Measurements from ENCODE around the gene ANGPTL5.

The ANGPTL5 gene

GRCh38 chr11:101944923-101945322, 28.6 kb upstream of the ANGPTL5 start:
- TF ChIP-seq CTCF (IDR thresholded peaks at IDR 0.05; ENCODE audit: low read depth, low read length, missing control alignments): no peak
- DNase-seq (ENCODE audit: extremely low read depth, low read depth): no peak
- H3K4me3 ChIP-seq (replicated peaks; ENCODE audit: low read depth, low read length): no peak overlapping the region

- H3K4me3 ChIP-seq (replicated peaks; ENCODE audit: low read depth, low read length): no peak overlapping the region
- TF ChIP-seq CTCF (IDR thresholded peaks at IDR 0.05; ENCODE audit: low read depth, low read length, missing control alignments): no peak
- DNase-seq (ENCODE audit: extremely low read depth, low read depth): no peak
These were observed 24.7 kb upstream of the ANGPTL5 start for GRCh38 chr11:101940901-101941520.

GRCh38 chr11:101931692-101932091, 15.4 kb upstream of the ANGPTL5 start:
- DNase-seq (ENCODE audit: extremely low read depth, low read depth): no peak
- no peak for TF ChIP-seq CTCF (IDR thresholded peaks at IDR 0.05; ENCODE audit: low read depth, low read length, missing control alignments)

GRCh38 chr11:101929294-101929915, 13.1 kb upstream of the ANGPTL5 start:
- no peak overlapping the region for H3K4me3 ChIP-seq (replicated peaks; ENCODE audit: low read depth, low read length)
- DNase-seq (ENCODE audit: extremely low read depth, low read depth): no peak
- TF ChIP-seq CTCF (IDR thresholded peaks at IDR 0.05; ENCODE audit: low read depth, low read length, missing control alignments): no peak

More at GRCh38 chr11:101931692-101932091, 15.4 kb upstream of the ANGPTL5 start:
- no peak overlapping the region for H3K4me3 ChIP-seq (replicated peaks; ENCODE audit: low read depth, low read length)

DNA sequence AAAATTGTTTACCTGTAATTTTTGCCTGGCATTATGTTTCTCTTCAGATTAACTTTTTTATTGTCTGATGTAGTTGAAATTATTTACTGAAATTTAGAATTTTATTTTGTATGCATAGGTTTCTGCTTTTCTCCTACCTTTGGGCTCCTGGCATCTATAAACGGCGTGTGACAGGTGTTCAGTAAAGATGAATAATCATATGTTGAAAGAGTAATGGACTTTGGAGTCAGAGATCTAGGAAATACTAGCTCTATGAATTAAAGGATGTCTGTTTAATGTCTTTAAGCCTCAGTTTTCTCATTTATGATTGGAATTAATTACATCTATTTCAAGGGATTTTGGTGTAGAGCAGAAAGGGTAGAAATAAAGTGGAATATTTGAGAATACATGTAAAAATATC, 7.2 kb upstream of the ANGPTL5 start:
- DNase-seq (ENCODE audit: extremely low read depth, low read depth): no peak
- no peak for TF ChIP-seq CTCF (IDR thresholded peaks at IDR 0.05; ENCODE audit: low read depth, low read length, missing control alignments)
- H3K4me3 ChIP-seq (replicated peaks; ENCODE audit: low read depth, low read length): no peak overlapping the region

GRCh38 chr11:101920992-101921391, 4.7 kb upstream of the ANGPTL5 start:
- no peak for DNase-seq (ENCODE audit: extremely low read depth, low read depth)
- TF ChIP-seq CTCF (IDR thresholded peaks at IDR 0.05; ENCODE audit: low read depth, low read length, missing control alignments): no peak
- no peak overlapping the region for H3K4me3 ChIP-seq (replicated peaks; ENCODE audit: low read depth, low read length)

Measured in HFF-Myc (cell line).